Measurements from ENCODE around the gene PRKCE. TPM values are rescaled to one million over a fixed set of nuclear protein-coding genes. Genes with fewer than 3 reads are reported as not detected.

The PRKCE gene
- total and polyA plus RNA-seq, 2 donors (not counting 3 experiments of a cell fraction or from before 2014, with no cell fraction given): 27.9 to 33.9 TPM

DNA sequence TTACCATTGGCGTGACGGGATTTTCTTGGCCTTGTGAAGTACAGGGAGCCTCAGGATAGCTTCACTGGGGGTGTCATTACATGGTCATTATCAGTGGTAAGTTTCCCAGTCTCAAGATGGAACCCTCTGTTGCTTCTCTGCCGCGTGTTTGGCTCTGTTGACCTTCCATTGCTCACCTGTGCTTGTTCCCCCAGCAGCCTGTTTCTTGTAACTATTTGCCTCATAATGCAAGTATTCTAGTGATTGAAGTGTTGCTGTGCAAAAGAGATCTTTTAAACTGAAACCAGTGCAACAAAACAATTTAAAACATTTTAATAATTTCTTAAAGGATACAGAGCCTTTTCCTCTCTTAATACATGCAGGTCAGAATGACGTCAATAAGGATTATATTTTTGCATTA, 24.6 kb downstream of the PRKCE start:
- H3K36me3 ChIP-seq (ENCODE audit: control insufficient read depth in 2 of 2, extremely low read depth in 1 of 2, insufficient read depth in 2 of 2, low read length in 2 of 2): no peaks in the 10 kb centered on the region
- no peak overlapping the region for H2AFZ ChIP-seq (ENCODE audit: low read depth, low read length)
- POLR2A ChIA-PET: no interaction called here
- dilution Hi-C loops (cut with MboI; ENCODE audit: extremely low pct_ligation_motif_present, low sequenced_read_pairs): no loop called here
- no TSS peak for BruUV-seq (replicated peaks)
- CTCF ChIA-PET: no interaction called here
- H3K9me1 ChIP-seq (replicated peaks; ENCODE audit: control insufficient read depth, extremely low read depth, insufficient read depth, low read length): no peaks in the 10 kb centered on the region
- H3K27me3 ChIP-seq (ENCODE audit: control insufficient read depth in 2 of 2, insufficient read depth in 2 of 2, low read length in 2 of 2): no peaks in the 10 kb centered on the region
- H3K9ac ChIP-seq (replicated peaks; ENCODE audit: extremely low read depth, insufficient read depth, low read length): no peak overlapping the region
- H4K20me1 ChIP-seq (replicated peaks; ENCODE audit: control insufficient read depth, extremely low read depth, insufficient read depth, low read length): no peaks in the 10 kb centered on the region
- no peaks in the 10 kb centered on the region for H3K4me1 ChIP-seq (ENCODE audit: control insufficient read depth, extremely low read depth, insufficient read depth, low read length)
- H3K79me2 ChIP-seq (ENCODE audit: control insufficient read depth, insufficient read depth, low read length): no peaks in the 10 kb centered on the region
- no peak overlapping the region for H3K27ac ChIP-seq (ENCODE audit: insufficient read depth, low read depth, low read length)
- intact Hi-C loops (cut with micrococcal nuclease): no loop called here
- H3K9me3 ChIP-seq (replicated peaks; ENCODE audit: control insufficient read depth, insufficient read depth, low read length): no peaks in the 10 kb centered on the region
- no peak for FAIRE-seq
- no peak overlapping the region for H3K4me2 ChIP-seq (ENCODE audit: insufficient read depth, low read length)
- DNase-seq (ENCODE audit: low read depth, low spot score): no peak
- TF ChIP-seq POLR2AphosphoS5 (IDR thresholded peaks at IDR 0.05; ENCODE audit: insufficient read depth, low read depth, low read length) (no peak), GATA2 (IDR thresholded peaks at IDR 0.05; ENCODE audit: insufficient read depth, insufficient read length, low read depth, low read length) (no peak), CTCF (IDR thresholded peaks at IDR 0.05; ENCODE audit: extremely low read depth in 1 of 2, insufficient read depth in 1 of 2, low read depth in 1 of 2, low read length in 2 of 2) (no peak), EZH2 (IDR thresholded peaks at IDR 0.05; ENCODE audit: borderline replicate concordance, low read depth, low read length, severe bottlenecking) (no peak), MYC (IDR thresholded peaks at IDR 0.05; ENCODE audit: low read depth, low read length) (no peak), FOS (IDR thresholded peaks at IDR 0.05; ENCODE audit: borderline replicate concordance, insufficient read depth, low read length) (no peak), POLR2A (IDR thresholded peaks at IDR 0.05; ENCODE audit: low read depth, low read length) (no peak), JUN (IDR thresholded peaks at IDR 0.05; ENCODE audit: borderline replicate concordance, insufficient read depth, insufficient read length, low read depth) (no peak), MAX (IDR thresholded peaks at IDR 0.05; ENCODE audit: insufficient read depth, insufficient read length) (no peak)
- no peak overlapping the region for H3K4me3 ChIP-seq (replicated peaks in 1 of 3; ENCODE audit: insufficient read depth in 1 of 3, low read depth in 1 of 3, low read length in 3 of 3)
